K562 (cell line): ENCODE results near the gene ITM2B. TPM values are rescaled to one million over a fixed set of nuclear protein-coding genes. Genes with fewer than 3 reads are reported as not detected.

Source experiments
- RB1 ChIP-seq: fragments of 450-650 bp; IDR thresholded peaks from 2 replicates; pipeline ENCODE4 v1.6.1; 2017; ENCODE audit warnings: low read depth, mild to moderate bottlenecking
- SIRT6 ChIP-seq: IDR thresholded peaks from one replicate; pipeline ENCODE4 v1.6.1; 2012; ENCODE audit warnings: low read depth, mild to moderate bottlenecking, control low read depth, inconsistent platforms, low read length, moderate library complexity
- polyA plus RNA-seq, 8 experiments: library from polyadenylated mRNA; depleted of rRNA in 4 of 8; stranded (reverse) in 5 of 8; unstranded in 3 of 8; fragments of >200 nt; fragmentation: Nextera tagmentation in 2 of 8; fragmentation: Illumina TruSeq in 1 of 8; extraction: Ambion mirVana in 2 of 8; extraction: Trizol in 1 of 8; gene quantifications; 2 replicates each; pipeline versions ENCODE4 v1.2.1 to v1.2.3, GENCODE V29; 2011 to 2014; ENCODE audit warnings: inconsistent platforms in 1 of 8, missing spikeins in 1 of 8
- total RNA-seq, 7 experiments: library from RNA; depleted of rRNA in 6 of 7; stranded (reverse); fragments of >200 nt in 6 of 7; fragmentation: Illumina TruSeq in 2 of 7; extraction: Trizol in 2 of 7; gene quantifications; 2 replicates each; pipeline versions ENCODE4 v1.2.1 to v1.2.3, GENCODE V29; 2011 to 2021; ENCODE audit warnings: low replicate concordance in 1 of 7
- TF ChIP-seq, protein P1 (sequence below): fragments of 450-650 bp; IDR thresholded peaks from 2 replicates; pipeline ENCODE4 v1.6.1; 2016; ENCODE audit warnings: low read depth

ITM2B gene
- total and polyA plus RNA-seq, 9 of the 15 experiments (the other 6 are each of a cell fraction or from before 2014, with no cell fraction given): 22.0 to 83.8 (median 45.0) TPM

DNA sequence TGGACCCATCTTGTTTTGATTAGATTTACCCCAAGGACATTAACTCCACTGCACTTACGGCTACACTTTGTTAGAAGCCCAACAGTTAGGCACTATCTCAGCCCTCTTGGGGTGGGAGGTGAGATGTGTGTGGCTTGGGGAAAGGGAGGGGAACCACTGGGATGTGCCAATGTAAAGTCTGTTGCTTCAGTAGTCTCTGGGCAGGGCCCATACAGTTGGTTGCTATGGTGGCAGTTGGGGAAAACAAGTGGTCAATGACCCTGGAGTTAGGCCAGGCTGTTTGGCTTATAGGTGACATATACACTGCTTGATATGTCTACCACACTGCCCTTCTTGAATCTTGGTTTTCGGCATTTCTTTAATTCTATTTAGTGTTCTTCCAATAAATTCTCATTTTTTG lies 61.6 kb downstream of the ITM2B start (continued):
- TF ChIP-seq, protein P1, sequence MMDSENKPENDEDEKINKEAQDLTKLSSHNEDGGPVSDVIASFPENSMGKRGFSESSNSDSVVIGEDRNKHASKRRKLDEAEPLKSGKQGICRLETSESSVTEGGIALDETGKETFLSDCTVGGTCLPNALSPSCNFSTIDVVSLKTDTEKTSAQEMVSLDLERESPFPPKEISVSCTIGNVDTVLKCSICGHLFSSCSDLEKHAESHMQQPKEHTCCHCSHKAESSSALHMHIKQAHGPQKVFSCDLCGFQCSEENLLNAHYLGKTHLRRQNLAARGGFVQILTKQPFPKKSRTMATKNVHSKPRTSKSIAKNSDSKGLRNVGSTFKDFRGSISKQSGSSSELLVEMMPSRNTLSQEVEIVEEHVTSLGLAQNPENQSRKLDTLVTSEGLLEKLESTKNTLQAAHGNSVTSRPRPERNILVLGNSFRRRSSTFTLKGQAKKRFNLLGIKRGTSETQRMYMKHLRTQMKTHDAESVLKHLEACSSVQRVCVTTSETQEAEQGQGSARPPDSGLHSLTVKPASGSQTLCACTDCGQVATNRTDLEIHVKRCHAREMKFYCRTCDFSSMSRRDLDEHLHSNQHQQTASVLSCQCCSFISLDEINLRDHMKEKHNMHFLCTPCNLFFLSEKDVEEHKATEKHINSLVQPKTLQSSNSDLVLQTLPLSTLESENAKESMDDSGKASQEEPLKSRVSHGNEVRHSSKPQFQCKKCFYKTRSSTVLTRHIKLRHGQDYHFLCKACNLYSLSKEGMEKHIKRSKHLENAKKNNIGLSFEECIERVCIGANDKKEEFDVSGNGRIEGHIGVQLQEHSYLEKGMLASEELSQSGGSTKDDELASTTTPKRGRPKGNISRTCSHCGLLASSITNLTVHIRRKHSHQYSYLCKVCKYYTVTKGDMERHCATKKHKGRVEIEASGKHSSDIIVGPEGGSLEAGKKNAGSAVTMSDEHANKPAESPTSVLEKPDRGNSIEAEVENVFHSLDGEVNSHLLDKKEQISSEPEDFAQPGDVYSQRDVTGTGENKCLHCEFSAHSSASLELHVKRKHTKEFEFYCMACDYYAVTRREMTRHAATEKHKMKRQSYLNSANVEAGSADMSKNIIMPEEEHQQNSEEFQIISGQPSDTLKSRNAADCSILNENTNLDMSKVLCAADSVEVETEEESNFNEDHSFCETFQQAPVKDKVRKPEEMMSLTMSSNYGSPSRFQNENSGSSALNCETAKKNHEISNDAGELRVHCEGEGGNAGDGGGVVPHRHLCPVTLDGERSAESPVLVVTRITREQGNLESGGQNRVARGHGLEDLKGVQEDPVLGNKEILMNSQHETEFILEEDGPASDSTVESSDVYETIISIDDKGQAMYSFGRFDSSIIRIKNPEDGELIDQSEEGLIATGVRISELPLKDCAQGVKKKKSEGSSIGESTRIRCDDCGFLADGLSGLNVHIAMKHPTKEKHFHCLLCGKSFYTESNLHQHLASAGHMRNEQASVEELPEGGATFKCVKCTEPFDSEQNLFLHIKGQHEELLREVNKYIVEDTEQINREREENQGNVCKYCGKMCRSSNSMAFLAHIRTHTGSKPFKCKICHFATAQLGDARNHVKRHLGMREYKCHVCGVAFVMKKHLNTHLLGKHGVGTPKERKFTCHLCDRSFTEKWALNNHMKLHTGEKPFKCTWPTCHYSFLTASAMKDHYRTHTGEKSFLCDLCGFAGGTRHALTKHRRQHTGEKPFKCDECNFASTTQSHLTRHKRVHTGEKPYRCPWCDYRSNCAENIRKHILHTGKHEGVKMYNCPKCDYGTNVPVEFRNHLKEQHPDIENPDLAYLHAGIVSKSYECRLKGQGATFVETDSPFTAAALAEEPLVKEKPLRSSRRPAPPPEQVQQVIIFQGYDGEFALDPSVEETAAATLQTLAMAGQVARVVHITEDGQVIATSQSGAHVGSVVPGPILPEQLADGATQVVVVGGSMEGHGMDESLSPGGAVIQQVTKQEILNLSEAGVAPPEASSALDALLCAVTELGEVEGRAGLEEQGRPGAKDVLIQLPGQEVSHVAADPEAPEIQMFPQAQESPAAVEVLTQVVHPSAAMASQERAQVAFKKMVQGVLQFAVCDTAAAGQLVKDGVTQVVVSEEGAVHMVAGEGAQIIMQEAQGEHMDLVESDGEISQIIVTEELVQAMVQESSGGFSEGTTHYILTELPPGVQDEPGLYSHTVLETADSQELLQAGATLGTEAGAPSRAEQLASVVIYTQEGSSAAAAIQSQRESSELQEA: no peak
- TF ChIP-seq RB1: no peak
- no peak for TF ChIP-seq SIRT6
